Gastrocnemius medialis (tissue), 4 donors: Measurements from ENCODE around the gene FAM234A.

Experiments
- CTCF ChIP-seq, 5 experiments: fragments of 450-650 bp in 3 of 5; fragments of 200-600 bp in 2 of 5; sonication (generic) in 2 of 5; IDR thresholded peaks in 4 of 5; conservative IDR thresholded peaks in 1 of 5; 1 replicate in 4 of 5; 2 replicates in 1 of 5; pipeline ENCODE4 v1.5.1; 2016 to 2019; ENCODE audit warnings: antibody characterized with exemption in 5 of 5, mild to moderate bottlenecking in 3 of 5, moderate library complexity in 3 of 5
- POLR2A ChIP-seq, 2 donors: fragments of 450-650 bp; IDR thresholded peaks; one replicate each; pipeline ENCODE4 v1.6.1; 2017; ENCODE audit warnings: antibody characterized with exemption in 2 of 2, mild to moderate bottlenecking in 2 of 2, moderate library complexity in 2 of 2

GRCh38 chr16:252366-253337, 18.0 kb downstream of the FAM234A start:
- no peak for TF ChIP-seq CTCF (IDR thresholded peaks at IDR 0.05 in 4 of 5, conservative IDR thresholded peaks at IDR 0.05 in 1 of 5)
- TF ChIP-seq POLR2A (IDR thresholded peaks at IDR 0.05): no peak
